Endothelial cell of umbilical vein (primary cell): ENCODE data around the gene GRIN3A. TPM values are rescaled to one million over a fixed set of nuclear protein-coding genes. Genes with fewer than 3 reads are reported as not detected.

Source experiments
- BruUV-seq: library from RNA; stranded (reverse); fragments of 400-500 nt; replicated peaks from 2 replicates; lab custom pipeline; 2021; lab: Mats Ljungman, UMichigan
- CTCF ChIA-PET: fragments of 300-600, 350-600 bp; sonication (Branson Sonifier 250); formaldehyde crosslinking; loops from one replicate; lab custom pipeline; 2021; ENCODE audit warnings: antibody characterized with exemption, inconsistent platforms; lab: Charles Lee
- POLR2A ChIA-PET: fragments of 300-600, 350-600 bp; sonication (Branson Sonifier 250); formaldehyde crosslinking; loops from one replicate; lab custom pipeline; 2021; ENCODE audit warnings: antibody characterized with exemption, inconsistent platforms; lab: Charles Lee
- DNase-seq: peaks from one replicate; pipeline ENCODE4 v3.0.0-alpha.2; 2011; ENCODE audit warnings: low read depth, low spot score
- FAIRE-seq: peaks from 2 replicates; lab custom pipeline; 2011; peaks lifted over from hg19 to GRCh38; lab: Jason Lieb, UNC
- H2AFZ ChIP-seq: 2 replicates; pipeline ENCODE4 v1.6.0; 2012; ENCODE audit warnings: low read depth, low read length, control low read depth, inconsistent platforms
- H3K27ac ChIP-seq: 2 replicates; pipeline ENCODE4 v1.5.1; 2011; ENCODE audit warnings: low read depth, mild to moderate bottlenecking, control low read depth, low read length, moderate library complexity; ENCODE audit not compliant: insufficient read depth
- H3K27me3 ChIP-seq, 2 experiments: 2 replicates each; pipeline versions ENCODE4 v1.6.0 to v1.6.1; 2011; ENCODE audit warnings: low read length in 2 of 2, mixed read lengths in 1 of 2; ENCODE audit not compliant: control insufficient read depth in 2 of 2, insufficient read depth in 2 of 2
- H3K36me3 ChIP-seq, 2 experiments: 2 replicates in 1 of 2; 3 replicates in 1 of 2; pipeline ENCODE4 v1.5.1; 2011; ENCODE audit warnings: low read length in 2 of 2, mild to moderate bottlenecking in 1 of 2, moderate library complexity in 1 of 2; ENCODE audit not compliant: control insufficient read depth in 2 of 2, insufficient read depth in 2 of 2; ENCODE audit errors: extremely low read depth in 1 of 2
- H3K4me1 ChIP-seq: 3 replicates; pipeline ENCODE4 v1.5.1; 2011; ENCODE audit warnings: mild to moderate bottlenecking, low read length; ENCODE audit not compliant: control insufficient read depth, insufficient read depth; ENCODE audit errors: extremely low read depth
- H3K4me2 ChIP-seq: 2 replicates; pipeline ENCODE4 v1.6.1; 2011; ENCODE audit warnings: low read length, control low read depth, mixed read lengths; ENCODE audit not compliant: insufficient read depth
- H3K4me3 ChIP-seq, 3 experiments: fragments of 200-600 bp in 1 of 3; sonication (generic), shearing (Covaris generic) in 1 of 3; replicated peaks in 1 of 3; 2 replicates each; pipeline ENCODE4 v1.5.1; 2011 to 2016; ENCODE audit warnings: control low read depth in 3 of 3, low read length in 3 of 3, mild to moderate bottlenecking in 2 of 3, inconsistent platforms in 1 of 3, low read depth in 1 of 3, moderate library complexity in 1 of 3; ENCODE audit not compliant: insufficient read depth in 1 of 3
- H3K79me2 ChIP-seq: 2 replicates; pipeline ENCODE4 v1.6.0; 2012; ENCODE audit warnings: low read length, inconsistent platforms; ENCODE audit not compliant: control insufficient read depth, insufficient read depth
- H3K9ac ChIP-seq: replicated peaks from 2 replicates; pipeline ENCODE3; 2011; ENCODE audit warnings: low read length, control low read depth; ENCODE audit not compliant: insufficient read depth; ENCODE audit errors: extremely low read depth
- H3K9me1 ChIP-seq: replicated peaks from 3 replicates; pipeline ENCODE4 v1.6.0; 2011; ENCODE audit warnings: mild to moderate bottlenecking, low read length; ENCODE audit not compliant: control insufficient read depth, insufficient read depth; ENCODE audit errors: extremely low read depth
- H3K9me3 ChIP-seq: replicated peaks from 2 replicates; pipeline ENCODE4 v1.5.1; 2012; ENCODE audit warnings: low read length, inconsistent platforms; ENCODE audit not compliant: control insufficient read depth, insufficient read depth
- H4K20me1 ChIP-seq: replicated peaks from 2 replicates; pipeline ENCODE3; 2011; ENCODE audit warnings: mild to moderate bottlenecking, low read length; ENCODE audit not compliant: control insufficient read depth, insufficient read depth; ENCODE audit errors: extremely low read depth
- CTCF ChIP-seq, 2 donors: IDR thresholded peaks; 1 replicate in 1 of 2; 2 replicates in 1 of 2; pipeline ENCODE4 v1.5.1; 2011; ENCODE audit warnings: low read length in 2 of 2, mild to moderate bottlenecking in 2 of 2, moderate library complexity in 2 of 2, control low read depth in 1 of 2, inconsistent platforms in 1 of 2, low read depth in 1 of 2; ENCODE audit not compliant: insufficient read depth in 1 of 2; ENCODE audit errors: extremely low read depth in 1 of 2
- EZH2 ChIP-seq: IDR thresholded peaks from 2 replicates; pipeline ENCODE4 v1.6.1; 2012; ENCODE audit warnings: borderline replicate concordance, low read depth, mild to moderate bottlenecking, moderate library complexity, low read length, inconsistent platforms; ENCODE audit not compliant: severe bottlenecking
- FOS ChIP-seq: IDR thresholded peaks from 2 replicates; pipeline ENCODE4 v1.6.1; 2011; ENCODE audit warnings: mild to moderate bottlenecking, low read length, moderate library complexity, borderline replicate concordance; ENCODE audit not compliant: insufficient read depth
- GATA2 ChIP-seq: IDR thresholded peaks from 2 replicates; pipeline ENCODE4 v1.7.0; 2011; ENCODE audit warnings: low read depth, mild to moderate bottlenecking, moderate library complexity, mixed read lengths, low read length; ENCODE audit not compliant: insufficient read length, insufficient read depth
- JUN ChIP-seq: IDR thresholded peaks from 2 replicates; pipeline ENCODE4 v1.6.1; 2011; ENCODE audit warnings: borderline replicate concordance, low read depth; ENCODE audit not compliant: insufficient read length, insufficient read depth
- MAX ChIP-seq: IDR thresholded peaks from 2 replicates; pipeline ENCODE4 v1.6.1; 2011; ENCODE audit not compliant: insufficient read depth, insufficient read length
- MYC ChIP-seq: IDR thresholded peaks from one replicate; pipeline ENCODE4 v1.6.1; 2011; ENCODE audit warnings: mild to moderate bottlenecking, low read depth, low read length
- POLR2A ChIP-seq: IDR thresholded peaks from 2 replicates; pipeline ENCODE4 v1.6.1; 2012; ENCODE audit warnings: low read depth, mild to moderate bottlenecking, control low read depth, low read length
- POLR2AphosphoS5 ChIP-seq: IDR thresholded peaks from 2 replicates; pipeline ENCODE4 v1.6.1; 2012; ENCODE audit warnings: low read depth, mild to moderate bottlenecking, control low read depth, low read length, moderate library complexity; ENCODE audit not compliant: insufficient read depth
- dilution Hi-C: fragments of 300-500 bp; cut with MboI; formaldehyde crosslinking; loops from one replicate; pipeline ENCODE4 v1.15.0; 2019; ENCODE audit warnings: low sequenced_read_pairs; ENCODE audit not compliant: extremely low pct_ligation_motif_present
- intact Hi-C: fragments of 100-400 bp; cut with micrococcal nuclease; formaldehyde crosslinking; loops from one replicate; pipeline ENCODE4 v1.10.0; 2022
- polyA plus RNA-seq, 4 experiments: library from polyadenylated mRNA; depleted of rRNA in 3 of 4; stranded (reverse) in 3 of 4; unstranded in 1 of 4; fragments of >200 nt; gene quantifications; 2 replicates each; pipeline versions ENCODE4 v1.2.1 to v1.2.3, GENCODE V29; 2011 to 2012; ENCODE audit warnings: missing spikeins in 1 of 4
- total RNA-seq: library from RNA; stranded (reverse); gene quantifications from 2 replicates; pipeline ENCODE4 v1.2.3, GENCODE V29; 2021

The GRIN3A gene
- total and polyA plus RNA-seq, 2 donors (not counting 3 experiments of a cell fraction or from before 2014, with no cell fraction given), result not detected

GRCh38 chr9:101628173-101628572 lies 110.3 kb downstream of the GRIN3A start:
- no peak overlapping the region for H3K4me2 ChIP-seq
- H3K4me3 ChIP-seq, result no peak overlapping the region
- TF ChIP-seq GATA2, result no peak
- TF ChIP-seq MYC, result no peak
- TF ChIP-seq FOS, result no peak
- TF ChIP-seq CTCF (IDR thresholded peaks at IDR 0.05; ENCODE audit: extremely low read depth in 1 of 2, insufficient read depth in 1 of 2, low read depth in 1 of 2, low read length in 2 of 2), result no peak
- no peak for TF ChIP-seq POLR2A
- TF ChIP-seq MAX, result no peak
- TF ChIP-seq JUN, result no peak
- no peak for TF ChIP-seq POLR2AphosphoS5
- no peak for TF ChIP-seq EZH2
- DNase-seq (no peak), FAIRE-seq (no peak)
- no peak overlapping the region for H3K9ac ChIP-seq
- H3K27ac ChIP-seq, result no peak overlapping the region
- intact Hi-C loops, result no loop called here
- POLR2A ChIA-PET, result no interaction called here
- dilution Hi-C loops, result no loop called here
- H3K9me1 ChIP-seq, result no peaks in the 10 kb centered on the region
- H3K4me1 ChIP-seq, result no peaks in the 10 kb centered on the region
- no TSS peak for BruUV-seq
- H3K36me3 ChIP-seq, result no peaks in the 10 kb centered on the region
- CTCF ChIA-PET, result no interaction called here
- no peaks in the 10 kb centered on the region for H4K20me1 ChIP-seq
- no peak overlapping the region for H2AFZ ChIP-seq
- no peaks in the 10 kb centered on the region for H3K9me3 ChIP-seq
- H3K79me2 ChIP-seq, result no peaks in the 10 kb centered on the region
- H3K27me3 ChIP-seq, result no peaks in the 10 kb centered on the region
